Nephron progenitor cell (in vitro differentiated cells): ENCODE results near the gene UBE3D.
"Not testable (repeated sequence)": the region's sequence is repeated elsewhere in the genome, so short reads cannot be mapped to it uniquely, and the experiment has no call there.

Source experiments
- DNase-seq: peaks from one replicate; pipeline ENCODE4 v3.0.0; 2021
- H3K27ac Mint-ChIP-seq: 2 replicates; pipeline ENCODE4 v1.8.0; 2021; ENCODE audit warnings: mild to moderate bottlenecking, moderate library complexity, mixed read lengths
- H3K27me3 Mint-ChIP-seq: 2 replicates; pipeline ENCODE4 v1.8.0; 2021; ENCODE audit warnings: mild to moderate bottlenecking, low read depth, mixed read lengths; ENCODE audit not compliant: poor library complexity
- H3K36me3 Mint-ChIP-seq: 2 replicates; pipeline ENCODE4 v1.8.0; 2021; ENCODE audit warnings: low read depth, mixed read lengths
- H3K4me1 Mint-ChIP-seq: 2 replicates; pipeline ENCODE4 v1.8.0; 2021; ENCODE audit warnings: mixed read lengths
- H3K4me3 Mint-ChIP-seq: 2 replicates; pipeline ENCODE4 v1.8.0; 2021; ENCODE audit warnings: mild to moderate bottlenecking, moderate library complexity, mixed read lengths
- H3K9me3 Mint-ChIP-seq: 2 replicates; pipeline ENCODE4 v1.8.0; 2021; ENCODE audit warnings: mild to moderate bottlenecking, moderate library complexity, mixed read lengths
- CTCF ChIP-seq: fragments of 200-600 bp; sonication (generic); IDR thresholded peaks from 2 replicates; pipeline ENCODE4 v1.5.0; 2021; ENCODE audit warnings: antibody characterized with exemption

Gene UBE3D

GRCh38 chr6:82863781-82864180 is 201.9 kb downstream of the UBE3D start:
- TF ChIP-seq CTCF = no peak
- Mint-ChIP-seq H3K27me3 (no peaks in the 10 kb centered on the region), H3K9me3 (peaks cover 9% of the 10 kb centered on the region), H3K36me3 (no peaks in the 10 kb centered on the region), H3K4me3 (no peak overlapping the region), H3K4me1 (no peaks in the 10 kb centered on the region), H3K27ac (no peak overlapping the region)
- no peak for DNase-seq

GRCh38 chr6:82862543-82862942 is 203.1 kb downstream of the UBE3D start:
- no peak for DNase-seq
- H3K27ac Mint-ChIP-seq = no peak overlapping the region
- H3K4me1 Mint-ChIP-seq = no peaks in the 10 kb centered on the region
- H3K27me3 Mint-ChIP-seq = no peaks in the 10 kb centered on the region
- TF ChIP-seq CTCF = no peak
- H3K36me3 Mint-ChIP-seq = no peaks in the 10 kb centered on the region
- peaks cover 9% of the 10 kb centered on the region for H3K9me3 Mint-ChIP-seq
- H3K4me3 Mint-ChIP-seq = no peak overlapping the region

GRCh38 chr6:82861121-82861520 is 204.5 kb downstream of the UBE3D start:
- H3K9me3 Mint-ChIP-seq = peaks cover 9% of the 10 kb centered on the region
- no peaks in the 10 kb centered on the region for H3K36me3 Mint-ChIP-seq
- no peaks in the 10 kb centered on the region for H3K27me3 Mint-ChIP-seq
- no peak overlapping the region for H3K4me3 Mint-ChIP-seq
- no peaks in the 10 kb centered on the region for H3K4me1 Mint-ChIP-seq
- no peak for TF ChIP-seq CTCF
- no peak overlapping the region for H3K27ac Mint-ChIP-seq
- DNase-seq = no peak

GRCh38 chr6:82856077-82856476 is 209.6 kb downstream of the UBE3D start:
- H3K27ac Mint-ChIP-seq, H3K27me3 Mint-ChIP-seq, H3K4me3 Mint-ChIP-seq, H3K4me1 Mint-ChIP-seq, H3K36me3 Mint-ChIP-seq, DNase-seq: not testable (repeated sequence)
- peaks cover 38% of the 10 kb centered on the region for H3K9me3 Mint-ChIP-seq

GRCh38 chr6:82852904-82853303 is 212.7 kb downstream of the UBE3D start:
- DNase-seq, H3K4me1 Mint-ChIP-seq, H3K27ac Mint-ChIP-seq, H3K27me3 Mint-ChIP-seq, H3K36me3 Mint-ChIP-seq, H3K4me3 Mint-ChIP-seq: not testable (repeated sequence)
- H3K9me3 Mint-ChIP-seq = peaks cover 47% of the 10 kb centered on the region

- TF ChIP-seq CTCF = no peak
- H3K4me1 Mint-ChIP-seq = no peaks in the 10 kb centered on the region
- DNase-seq = no peak
- H3K9me3 Mint-ChIP-seq = no peaks in the 10 kb centered on the region
- no peak overlapping the region for H3K27ac Mint-ChIP-seq
- H3K27me3 Mint-ChIP-seq = peaks cover 4% of the 10 kb centered on the region
- H3K4me3 Mint-ChIP-seq = no peak overlapping the region
- no peaks in the 10 kb centered on the region for H3K36me3 Mint-ChIP-seq
Observed at GRCh38 chr6:82843291-82843885, 222.3 kb downstream of the UBE3D start.

- H3K4me1 Mint-ChIP-seq = no peaks in the 10 kb centered on the region
- no peak for DNase-seq
- no peaks in the 10 kb centered on the region for H3K9me3 Mint-ChIP-seq
- no peak overlapping the region for H3K4me3 Mint-ChIP-seq
- no peak overlapping the region for H3K27ac Mint-ChIP-seq
- peaks cover 4% of the 10 kb centered on the region for H3K27me3 Mint-ChIP-seq
- no peaks in the 10 kb centered on the region for H3K36me3 Mint-ChIP-seq
- TF ChIP-seq CTCF = no peak
Observed at GRCh38 chr6:82842721-82843120, 222.9 kb downstream of the UBE3D start.
